HG03095 (cell line): Measurements from ENCODE around the gene C9orf153.
A peak's percentile ranks its signal among the peaks of the same experiment; 100 is the strongest.

Source experiments
- ATAC-seq: cut with Tn5 transposase; IDR thresholded peaks from one replicate; pipeline ENCODE4 v1.9.1; 2021; ENCODE audit warnings: moderate library complexity; ENCODE audit not compliant: unreplicated experiment

C9orf153 gene

DNA sequence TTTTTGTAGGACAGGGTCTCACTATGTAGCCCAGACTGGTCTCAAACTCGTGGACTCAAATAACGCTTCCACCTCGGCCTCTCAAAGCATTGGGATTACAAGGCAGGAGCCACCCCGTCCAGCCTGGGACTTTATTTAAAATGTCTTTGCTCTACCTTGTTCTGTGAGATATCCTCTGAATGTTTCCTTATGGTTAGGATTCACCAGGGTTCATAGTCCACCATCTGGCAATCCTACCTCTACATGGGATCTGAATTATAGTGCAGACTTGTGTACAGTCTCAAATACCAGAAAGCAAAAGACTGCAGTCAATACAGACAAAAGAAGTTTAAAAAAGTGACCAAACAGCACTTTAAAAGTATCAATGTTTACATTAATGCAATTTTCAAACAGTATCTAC lies 12.8 kb upstream of the C9orf153 start:
- no peak for ATAC-seq

DNA sequence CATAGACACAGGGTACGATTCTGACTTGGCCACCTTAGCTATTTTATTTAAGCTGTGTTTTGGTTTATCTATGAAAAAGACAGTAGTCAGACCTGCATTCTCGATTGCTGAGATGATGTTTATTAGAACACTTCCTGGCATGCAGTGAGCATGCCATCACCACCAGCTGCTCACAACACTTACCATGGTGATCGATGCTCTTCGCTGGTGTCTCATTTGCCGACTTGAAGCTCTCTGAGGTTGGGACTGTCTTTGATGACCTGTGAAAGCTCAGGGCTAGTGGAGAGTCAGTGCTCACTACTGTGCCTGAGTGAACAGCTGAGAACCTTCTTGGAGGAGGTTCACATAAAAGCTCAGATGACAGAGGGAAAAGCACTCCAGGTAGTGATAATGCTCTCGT lies 4.4 kb upstream of the C9orf153 start:
- no peak for ATAC-seq

DNA sequence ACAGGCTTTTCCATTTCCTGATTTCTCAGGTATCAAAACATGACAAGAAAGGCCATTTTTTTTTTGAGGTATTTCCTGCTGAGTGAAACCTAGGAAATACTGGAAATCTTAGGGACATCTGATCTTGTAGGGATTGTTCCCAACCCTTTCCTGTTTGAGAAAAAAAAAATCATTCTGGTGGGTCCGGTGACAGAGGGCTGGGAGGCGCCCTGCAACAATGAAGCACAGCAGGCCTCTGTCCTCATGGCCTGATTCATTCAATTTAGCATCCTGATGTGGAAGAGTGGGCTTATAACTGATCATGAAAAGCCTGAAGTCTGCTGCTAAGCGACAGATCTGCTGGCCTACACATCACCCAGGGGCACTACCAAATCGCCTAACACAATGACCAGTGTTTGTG lies 3.0 kb upstream of the C9orf153 start:
- no peak for ATAC-seq

DNA sequence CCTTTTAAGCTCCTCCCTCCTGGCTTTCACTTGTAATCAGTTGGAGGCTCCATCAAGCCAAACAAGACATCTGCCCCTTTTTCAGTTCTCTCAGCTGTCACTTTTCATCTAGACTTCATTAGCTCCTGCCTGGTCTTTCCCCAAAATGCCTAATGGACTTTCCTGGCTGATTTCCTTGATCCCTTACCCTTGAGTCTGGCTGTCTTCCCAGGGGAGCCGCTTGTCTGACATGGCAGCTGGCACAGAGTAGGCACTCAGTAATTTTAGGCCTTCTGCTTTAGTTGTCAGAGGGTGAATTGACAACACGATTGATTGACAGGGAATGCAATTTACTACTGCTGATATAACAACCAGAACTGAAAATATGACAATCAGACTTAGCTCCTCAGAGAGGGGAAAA lies 2.1 kb downstream of the C9orf153 start:
- no peak for ATAC-seq

DNA sequence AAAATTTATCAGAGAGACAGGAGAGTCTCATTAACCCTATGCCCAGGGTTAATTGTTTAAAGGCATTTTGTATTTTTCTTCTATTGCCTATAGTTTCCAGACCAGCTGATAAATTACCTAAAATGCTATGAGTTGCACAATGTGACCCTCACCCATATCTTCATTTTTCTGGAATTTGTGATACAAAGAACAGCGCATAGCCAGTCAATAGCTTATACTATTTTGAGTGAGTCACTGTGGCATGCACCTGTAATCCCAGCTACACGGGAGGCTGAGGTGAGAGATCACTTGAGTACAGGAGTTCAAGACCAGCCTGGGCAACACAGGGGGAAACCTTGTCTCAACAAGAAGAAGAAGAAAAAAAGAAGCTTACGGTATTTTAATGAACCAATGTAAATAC lies 2.8 kb downstream of the C9orf153 start:
- no peak for ATAC-seq

DNA sequence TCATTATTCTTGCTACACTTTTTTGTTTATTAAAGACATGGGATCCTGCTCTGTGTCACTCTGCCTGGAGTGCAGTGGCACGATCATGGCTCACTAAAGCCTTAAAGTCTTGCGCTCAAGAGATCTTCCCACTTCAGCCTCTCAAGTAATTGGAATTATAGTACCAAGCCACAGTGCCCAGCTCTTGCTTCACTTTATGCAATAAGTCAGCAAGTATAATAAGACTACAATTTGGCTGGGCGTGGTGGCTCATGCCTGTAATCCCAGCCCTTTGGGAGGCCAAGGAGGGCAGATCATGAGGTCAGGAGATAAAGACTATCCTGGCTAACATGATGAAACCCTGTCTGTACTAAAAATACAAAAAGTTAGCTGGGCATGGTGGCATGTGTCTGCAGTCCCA lies 5.9 kb downstream of the C9orf153 start:
- ATAC-seq: no peak

DNA sequence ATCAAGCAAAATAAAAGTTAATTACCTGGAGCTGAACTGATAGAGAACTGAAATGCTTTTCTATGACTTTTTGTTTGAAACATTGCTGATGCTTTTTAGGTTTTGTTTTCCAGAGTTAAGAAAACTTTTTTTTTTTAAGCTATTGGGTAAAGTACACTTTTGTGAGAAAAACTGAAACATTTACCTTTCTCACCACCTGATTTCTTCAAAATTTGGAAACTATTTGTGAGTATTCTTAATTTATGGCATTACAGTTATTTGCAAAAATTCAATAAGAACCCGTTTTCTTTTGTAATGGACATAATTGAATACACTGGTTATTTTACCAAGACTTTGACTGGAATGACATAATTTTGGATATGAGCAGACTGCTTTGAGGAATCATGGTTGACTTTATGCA lies 6.6 kb downstream of the C9orf153 start:
- ATAC-seq: no peak

DNA sequence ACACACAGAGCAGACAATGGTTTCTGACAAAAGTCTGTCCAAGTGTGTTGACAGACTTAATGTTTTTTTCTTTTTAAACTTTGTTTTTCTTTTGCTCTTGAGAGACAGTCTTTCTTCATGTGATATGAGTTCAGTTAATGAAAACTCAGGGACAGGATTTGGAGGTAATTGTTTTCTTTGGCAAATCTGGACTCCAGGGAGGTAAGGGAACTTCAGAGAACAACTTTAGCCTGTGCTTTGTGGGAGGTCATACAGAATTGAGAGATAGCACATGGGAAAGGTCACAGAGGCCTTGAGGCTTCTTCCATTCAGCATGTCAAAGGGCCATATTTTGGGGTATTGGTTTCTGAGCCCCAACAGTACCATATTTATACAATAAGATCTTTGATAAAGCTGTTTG lies 9.3 kb downstream of the C9orf153 start:
- no peak for ATAC-seq

DNA sequence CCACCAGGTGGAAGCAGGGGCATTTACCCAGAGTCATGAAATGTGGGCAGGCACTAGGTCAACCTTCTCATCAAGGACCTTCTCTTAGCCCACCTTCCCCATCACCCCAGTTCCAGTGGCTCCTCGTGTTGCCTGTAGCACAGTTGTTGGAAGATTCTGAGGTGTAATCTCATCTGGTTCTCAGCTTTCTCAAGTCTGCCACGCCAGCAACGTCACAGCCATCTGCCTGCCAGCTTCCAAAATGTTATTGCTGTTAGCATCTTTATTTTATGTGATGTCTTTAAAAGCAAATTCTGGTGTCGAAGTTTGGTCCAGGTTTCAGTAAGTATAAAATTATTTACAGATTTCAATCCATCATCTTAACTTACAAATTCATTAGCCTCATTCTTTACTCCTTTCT lies 10.7 kb downstream of the C9orf153 start:
- no peak for ATAC-seq

DNA sequence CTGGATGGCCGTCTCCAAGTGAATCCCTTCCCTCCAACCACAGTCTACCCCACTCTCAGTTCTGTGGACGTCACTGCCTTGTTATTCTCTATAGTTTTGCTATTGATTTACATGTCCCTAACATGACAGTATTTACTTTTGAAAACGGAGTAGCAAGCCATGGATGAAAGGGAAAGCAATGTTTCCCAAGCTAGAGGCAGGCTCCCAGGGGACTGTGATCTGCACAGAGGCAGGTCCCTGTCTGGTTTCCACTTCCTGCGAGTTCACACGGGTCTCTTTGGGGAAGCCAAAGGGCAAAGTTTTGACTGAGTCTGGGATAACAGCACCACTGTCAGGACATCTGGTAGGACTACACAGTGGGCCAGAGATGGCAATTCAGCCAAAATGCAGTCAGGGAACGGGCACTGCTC lies 12.7 kb downstream of the C9orf153 start:
- ATAC-seq: peak; percentile 95

DNA sequence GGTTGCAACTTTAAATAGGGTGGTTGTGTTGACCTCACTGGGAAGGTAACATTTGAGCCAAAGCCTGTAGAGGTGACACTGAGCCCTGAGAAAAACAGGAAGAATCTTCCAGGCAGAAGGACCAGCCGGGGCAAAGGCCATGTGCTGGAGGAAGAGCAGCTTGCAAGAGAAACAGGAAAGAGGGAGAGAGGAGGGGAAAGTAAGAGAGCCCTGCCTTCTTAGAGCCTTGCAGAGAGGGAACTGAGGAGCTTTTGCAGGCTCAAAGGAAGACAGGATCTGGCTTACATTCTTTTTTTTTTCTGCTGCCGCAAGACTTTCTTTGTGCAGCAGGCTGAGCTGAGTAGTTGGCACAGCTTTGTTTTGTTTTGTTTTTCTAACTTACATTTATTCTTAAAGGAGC lies 17.4 kb downstream of the C9orf153 start:
- no peak for ATAC-seq

DNA sequence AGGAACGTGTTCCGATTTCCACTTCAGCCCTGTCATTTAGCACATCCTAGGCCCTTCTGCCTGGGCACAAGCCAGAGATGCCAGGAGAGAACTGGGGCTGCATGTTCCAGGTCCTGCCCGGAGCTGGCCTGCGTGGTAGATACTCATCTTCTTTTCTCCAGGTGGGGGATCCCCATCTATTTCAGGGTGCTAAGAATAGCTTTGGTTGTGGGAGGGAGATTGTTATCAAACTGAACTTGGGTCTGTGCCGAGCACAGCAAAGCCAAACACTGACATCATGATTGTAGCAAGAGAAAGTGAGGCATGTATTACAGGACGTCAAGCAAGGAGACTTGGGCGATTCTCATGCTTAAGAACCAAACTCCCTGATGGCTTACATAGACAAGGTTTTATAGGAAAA lies 18.2 kb downstream of the C9orf153 start:
- ATAC-seq: no peak

DNA sequence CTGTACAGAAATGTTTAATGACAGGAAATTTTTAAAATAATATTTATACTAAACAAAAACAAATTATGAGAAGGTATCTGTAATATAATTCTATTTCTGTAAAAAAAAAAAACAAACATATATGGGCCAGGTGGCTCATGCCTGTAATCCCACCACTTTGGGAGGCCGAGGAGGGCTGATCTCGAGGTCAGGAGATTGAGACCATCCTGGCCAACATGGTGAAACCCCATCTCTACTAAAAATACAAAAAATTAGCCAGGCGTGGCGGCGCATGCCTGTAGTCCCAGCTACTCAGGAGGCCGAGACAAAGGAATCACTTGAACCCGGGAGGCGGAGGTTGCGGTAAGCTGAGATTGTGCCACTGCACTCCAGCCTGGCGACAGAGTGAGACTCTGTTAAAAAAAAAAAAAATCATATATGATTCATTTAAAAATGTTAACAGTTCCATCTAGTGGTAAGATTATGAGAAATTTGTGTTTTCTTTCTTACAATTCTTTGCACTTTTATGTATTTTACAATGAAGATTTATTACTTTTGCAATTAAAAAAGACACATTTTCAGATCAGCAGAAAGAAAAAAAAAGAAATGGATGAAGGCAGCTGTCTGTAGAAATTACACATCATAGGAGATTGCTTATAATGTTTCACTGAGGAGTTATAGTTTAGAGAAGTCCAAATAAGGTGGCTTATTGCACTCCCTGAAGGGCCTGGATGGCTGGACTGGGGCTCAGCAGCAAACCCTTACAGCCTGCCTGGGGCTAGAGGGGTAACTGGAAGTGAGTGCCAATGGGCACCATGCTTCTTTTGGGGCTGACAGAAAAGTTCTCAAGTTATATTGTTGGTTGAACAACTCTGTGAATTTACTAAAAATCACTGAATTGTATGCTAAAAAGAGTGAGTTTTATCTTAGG lies 20.3 kb downstream of the C9orf153 start:
- ATAC-seq: no peak

DNA sequence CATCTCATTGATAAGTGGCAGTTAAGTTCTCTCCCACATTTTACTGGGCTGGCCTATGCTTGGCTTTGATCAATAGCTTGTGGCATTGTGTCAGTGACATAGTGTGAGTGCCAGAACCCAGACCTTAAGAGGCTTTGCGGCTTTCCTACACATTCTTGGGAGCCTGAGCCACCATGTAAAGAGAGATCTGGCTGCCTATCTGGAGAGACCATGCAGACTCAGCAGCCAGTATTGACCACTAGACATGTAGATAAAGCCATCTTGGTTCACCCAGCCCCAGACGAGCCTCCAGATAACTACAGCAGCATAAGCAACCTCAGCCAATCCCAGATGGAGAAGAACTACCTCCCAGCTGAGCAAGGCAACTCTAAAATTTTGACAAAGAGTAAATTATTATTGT lies 28.6 kb downstream of the C9orf153 start:
- ATAC-seq: no peak

DNA sequence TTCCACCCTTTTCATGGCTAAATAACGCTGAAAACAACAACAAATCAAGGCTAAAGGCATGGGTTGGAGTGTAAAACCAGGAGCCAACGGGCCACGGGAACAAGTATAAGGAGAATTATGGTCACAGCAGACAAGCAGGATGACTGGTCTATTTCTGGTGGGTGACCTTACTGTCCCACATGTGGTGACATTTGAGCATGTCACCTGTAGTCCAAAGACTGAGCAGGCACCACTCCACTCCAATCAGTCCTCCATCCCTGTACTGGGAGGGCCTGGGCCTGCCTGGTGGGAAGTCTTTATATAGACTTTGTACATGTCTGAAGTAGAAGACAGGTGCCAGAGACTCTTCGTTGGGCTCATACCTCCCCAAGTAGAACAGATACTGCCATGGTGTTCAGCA lies 36.8 kb downstream of the C9orf153 start:
- no peak for ATAC-seq

DNA sequence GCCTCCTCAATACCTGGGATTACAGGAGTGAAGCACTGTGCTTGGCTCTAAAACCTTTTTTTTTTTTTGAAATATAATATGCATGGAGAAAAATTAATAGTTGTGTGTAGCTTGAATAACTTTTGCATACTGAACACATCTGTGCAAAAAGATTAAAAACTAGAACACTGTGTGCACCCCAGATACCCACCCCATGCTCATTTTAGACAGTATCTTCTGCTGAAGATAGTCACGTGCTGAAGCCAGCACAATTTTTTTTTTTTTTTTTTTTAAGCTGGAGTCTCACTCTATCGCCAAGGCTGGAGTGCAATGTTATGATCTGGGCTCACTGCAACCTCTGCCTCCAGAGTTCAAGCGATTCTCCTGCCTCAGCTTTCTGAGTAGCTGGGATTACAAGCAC lies 39.9 kb downstream of the C9orf153 start:
- ATAC-seq: no peak

DNA sequence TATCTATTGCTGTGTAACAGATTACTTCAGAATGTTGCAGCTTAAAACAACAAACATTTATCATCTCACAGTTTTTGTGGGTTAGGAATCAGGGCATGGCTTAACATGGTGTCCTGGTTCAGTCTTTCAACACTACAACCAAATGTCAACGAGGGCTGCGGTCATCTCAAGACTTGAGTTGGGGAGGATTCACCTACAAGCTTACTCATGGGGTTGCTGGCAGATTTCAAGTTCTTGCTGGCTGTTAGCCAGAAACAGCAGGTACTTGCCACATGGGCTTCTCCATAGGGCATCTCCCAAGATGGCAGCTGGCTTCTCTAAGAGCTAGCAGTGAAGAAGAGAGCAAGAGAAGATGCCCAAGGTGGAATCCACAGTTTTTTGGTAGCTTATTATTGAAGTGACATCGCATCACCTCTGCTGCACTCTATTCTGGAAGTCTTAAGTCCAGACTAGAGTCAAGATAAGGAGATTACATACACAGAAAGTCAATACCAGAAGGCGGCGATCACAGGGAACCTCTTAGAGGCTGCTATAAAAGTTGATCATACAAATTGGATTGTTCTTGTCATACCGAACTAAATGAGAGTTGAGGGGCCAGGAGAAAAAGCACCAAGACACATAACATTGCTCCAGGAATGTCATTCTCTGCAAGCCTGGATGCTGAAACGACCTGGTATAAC lies 42.2 kb downstream of the C9orf153 start:
- no peak for ATAC-seq

DNA sequence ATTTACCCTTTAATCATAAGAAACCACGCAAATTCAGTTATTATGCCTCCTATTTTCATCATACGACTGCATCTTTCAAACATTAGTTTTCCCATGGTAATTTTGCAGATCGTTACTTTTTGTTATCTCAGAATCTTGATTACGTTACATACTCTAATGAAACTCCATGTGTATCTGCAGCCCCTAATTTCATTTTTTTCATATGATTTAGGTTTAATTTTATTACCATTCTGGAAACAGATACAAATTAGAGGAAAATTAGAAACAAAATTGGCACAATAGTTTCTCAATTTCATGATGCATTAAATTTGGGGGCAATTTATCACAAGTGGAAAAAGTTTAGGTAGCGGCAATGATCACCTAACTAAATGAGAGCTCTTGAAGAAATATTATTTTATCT lies 52.3 kb downstream of the C9orf153 start:
- no peak for ATAC-seq

DNA sequence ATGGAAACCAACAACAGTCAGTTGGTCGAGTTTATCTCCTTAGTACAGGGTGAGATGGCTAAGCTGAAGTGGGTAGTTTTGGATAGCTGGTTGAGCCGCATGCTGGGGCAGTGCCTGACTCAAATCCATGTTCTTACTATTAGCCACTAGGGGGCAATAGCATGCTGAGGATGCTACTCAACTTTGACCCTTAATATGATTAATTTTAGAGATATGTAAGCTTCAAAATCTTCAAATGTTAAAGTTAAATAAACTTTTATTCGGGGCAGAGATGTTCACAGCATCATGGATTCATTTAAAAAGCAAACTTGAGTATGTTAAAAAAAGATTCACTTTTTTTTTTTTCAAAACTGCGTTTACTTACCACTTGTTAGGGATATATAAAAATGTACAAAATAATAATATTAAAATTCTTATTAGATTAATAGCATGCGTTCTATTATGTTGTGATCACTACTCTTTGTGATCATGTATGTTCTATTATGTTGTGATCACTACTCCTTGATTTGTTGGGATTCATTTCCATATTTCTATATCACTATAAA lies 57.0 kb downstream of the C9orf153 start:
- ATAC-seq: peak; percentile 73

DNA sequence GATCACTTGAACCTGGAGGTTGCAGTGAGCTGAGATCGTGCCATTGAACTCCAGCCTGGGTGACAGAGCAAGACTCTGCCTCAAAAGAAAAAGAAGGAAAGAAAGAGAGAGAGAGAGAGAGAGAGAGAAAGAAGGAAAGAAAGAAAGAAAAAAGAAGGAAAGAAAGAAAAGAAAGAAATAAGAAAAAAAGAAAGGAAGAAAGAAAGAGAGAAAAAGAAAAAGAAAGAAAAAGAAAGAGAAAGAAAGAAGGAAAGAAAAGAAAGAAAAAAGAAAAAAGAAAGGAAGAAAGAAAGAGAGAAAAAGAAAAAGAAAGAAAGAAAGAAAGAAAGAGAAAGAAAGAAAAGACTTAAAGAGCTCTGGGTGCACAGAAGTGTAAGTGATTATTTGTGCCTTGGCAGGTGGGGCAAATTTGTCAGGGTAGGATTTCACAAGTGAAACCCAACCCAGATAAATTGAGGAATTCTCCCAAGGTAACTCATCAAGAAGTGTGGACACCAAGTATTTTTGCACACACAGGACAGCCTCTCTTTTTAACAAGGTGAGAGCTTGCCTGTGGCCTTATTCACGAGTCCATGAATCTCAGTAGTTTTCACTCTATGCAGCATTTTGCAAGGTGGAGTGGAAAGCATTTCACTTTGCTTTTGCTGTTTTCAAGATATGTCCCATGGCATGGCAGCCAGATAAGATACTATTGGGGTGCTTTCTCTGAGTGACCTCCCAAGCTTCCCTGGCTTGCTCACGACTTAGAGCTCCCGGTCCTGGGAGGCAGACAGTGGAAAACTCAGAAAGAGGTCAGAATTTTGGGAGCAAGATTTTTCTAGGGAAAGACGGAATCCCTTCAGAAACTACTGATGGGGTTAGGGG lies 57.8 kb downstream of the C9orf153 start:
- no peak for ATAC-seq

DNA sequence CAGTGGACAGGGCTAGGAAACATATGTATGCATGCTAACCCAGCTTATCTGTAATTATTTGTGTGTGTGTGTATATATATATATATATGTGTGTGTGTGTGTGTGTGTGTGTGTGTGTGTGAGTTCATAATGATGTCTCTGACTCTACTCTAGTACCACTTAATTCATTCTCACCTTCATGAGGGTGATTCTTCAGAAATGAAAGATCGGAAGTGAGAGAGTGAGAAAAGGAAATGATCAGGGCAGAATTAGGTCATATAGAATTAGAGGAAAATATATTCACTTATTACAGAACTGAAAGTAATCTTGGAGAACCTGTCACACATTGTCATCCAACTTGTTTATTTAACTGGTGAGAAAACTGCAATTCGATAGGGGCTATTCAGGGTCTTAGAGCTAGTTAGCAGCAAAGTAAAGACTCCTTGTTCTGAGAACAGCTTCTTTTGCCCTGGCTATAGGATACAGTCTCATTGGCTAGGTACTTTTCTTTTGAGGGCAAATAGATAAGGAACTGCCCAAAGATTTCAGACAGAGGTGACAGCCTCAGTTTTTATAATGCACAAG lies 58.8 kb downstream of the C9orf153 start:
- ATAC-seq: no peak
